Measurements from ENCODE around the gene L2HGDH.

Gene L2HGDH

GRCh38 chr14:50230401-50230700 lies 81.7 kb downstream of the L2HGDH start:
- Histone ChIP-seq H3K4me3 (IDR thresholded peaks at IDR 0.05; ENCODE audit: insufficient read depth, low read depth, low read length) (no peak overlapping the region), H4K20me1 (ENCODE audit: insufficient read depth) (no peaks in the 10 kb centered on the region), H3K27ac (peak overlapping the region; percentile 24; the same call in 1 of the 2 replicates), H3K4me2 (peak overlapping the region; percentile 50), H3K36me3 (ENCODE audit: insufficient read depth) (no peaks in the 10 kb centered on the region), H3K4me1 (ENCODE audit: low read depth, poor library complexity, severe bottlenecking) (peaks cover 15% of the 10 kb centered on the region), H2AFZ (ENCODE audit: low read depth) (peak overlapping the region; percentile 59), H3K9ac (peak overlapping the region; percentile 49; the same call in 1 of the 2 replicates), H3K27me3 (ENCODE audit: insufficient read depth, low read depth) (no peaks in the 10 kb centered on the region), H3K79me2 (ENCODE audit: insufficient read depth, low read depth) (peaks cover 26% of the 10 kb centered on the region; the same call in 1 of the 2 replicates)
- TF ChIP-seq CTCF (conservative IDR thresholded peaks at IDR 0.05; ENCODE audit: low read depth, low read length): no peak

GRCh38 chr14:50229681-50230080 lies 82.3 kb downstream of the L2HGDH start:
- H3K4me3 ChIP-seq (IDR thresholded peaks at IDR 0.05; ENCODE audit: insufficient read depth, low read depth, low read length): no peak overlapping the region
- peak overlapping the region; percentile 49; the same call in 1 of the 2 replicates for H3K9ac ChIP-seq
- no peaks in the 10 kb centered on the region for H3K27me3 ChIP-seq (ENCODE audit: insufficient read depth, low read depth)
- H3K4me2 ChIP-seq: peak overlapping the region; percentile 50
- H3K79me2 ChIP-seq (ENCODE audit: insufficient read depth, low read depth): peaks cover 26% of the 10 kb centered on the region; the same call in 1 of the 2 replicates
- no peaks in the 10 kb centered on the region for H4K20me1 ChIP-seq (ENCODE audit: insufficient read depth)
- H3K36me3 ChIP-seq (ENCODE audit: insufficient read depth): no peaks in the 10 kb centered on the region
- TF ChIP-seq CTCF (conservative IDR thresholded peaks at IDR 0.05; ENCODE audit: low read depth, low read length): no peak
- no peak overlapping the region for H2AFZ ChIP-seq (ENCODE audit: low read depth)
- peaks cover 15% of the 10 kb centered on the region for H3K4me1 ChIP-seq (ENCODE audit: low read depth, poor library complexity, severe bottlenecking)
- H3K27ac ChIP-seq: peak overlapping the region; percentile 24; the same call in 1 of the 2 replicates

GRCh38 chr14:50228313-50228712 lies 83.7 kb downstream of the L2HGDH start:
- H3K79me2 ChIP-seq (ENCODE audit: insufficient read depth, low read depth): peaks cover 26% of the 10 kb centered on the region; the same call in 1 of the 2 replicates

GRCh38 chr14:50225974-50226297 lies 86.1 kb downstream of the L2HGDH start:
- Histone ChIP-seq H3K9ac (no peak overlapping the region), H3K79me2 (ENCODE audit: insufficient read depth, low read depth) (peaks cover 26% of the 10 kb centered on the region; the same call in 1 of the 2 replicates), H3K4me2 (no peak overlapping the region), H3K27me3 (ENCODE audit: insufficient read depth, low read depth) (no peaks in the 10 kb centered on the region), H3K36me3 (ENCODE audit: insufficient read depth) (no peaks in the 10 kb centered on the region), H3K4me1 (ENCODE audit: low read depth, poor library complexity, severe bottlenecking) (peaks cover 15% of the 10 kb centered on the region), H4K20me1 (ENCODE audit: insufficient read depth) (no peaks in the 10 kb centered on the region), H3K27ac (no peak overlapping the region), H3K4me3 (IDR thresholded peaks at IDR 0.05; ENCODE audit: insufficient read depth, low read depth, low read length) (no peak overlapping the region), H2AFZ (ENCODE audit: low read depth) (no peak overlapping the region)
- TF ChIP-seq CTCF (conservative IDR thresholded peaks at IDR 0.05; ENCODE audit: low read depth, low read length): no peak

More at GRCh38 chr14:50228313-50228712, 83.7 kb downstream of the L2HGDH start:
- no peak overlapping the region for H3K9ac ChIP-seq
- H3K4me3 ChIP-seq (IDR thresholded peaks at IDR 0.05; ENCODE audit: insufficient read depth, low read depth, low read length): no peak overlapping the region
- TF ChIP-seq CTCF (conservative IDR thresholded peaks at IDR 0.05; ENCODE audit: low read depth, low read length): no peak
- H3K4me2 ChIP-seq: no peak overlapping the region
- H3K27ac ChIP-seq: no peak overlapping the region
- no peaks in the 10 kb centered on the region for H4K20me1 ChIP-seq (ENCODE audit: insufficient read depth)
- no peak overlapping the region for H2AFZ ChIP-seq (ENCODE audit: low read depth)
- H3K4me1 ChIP-seq (ENCODE audit: low read depth, poor library complexity, severe bottlenecking): peaks cover 15% of the 10 kb centered on the region
- no peaks in the 10 kb centered on the region for H3K27me3 ChIP-seq (ENCODE audit: insufficient read depth, low read depth)
- H3K36me3 ChIP-seq (ENCODE audit: insufficient read depth): no peaks in the 10 kb centered on the region

Measured in KMS-11 (cell line).